GM18505 (cell line): ENCODE results near the gene HTATSF1.
A peak's percentile ranks its signal among the peaks of the same experiment; 100 is the strongest.

Experiments used
- ATAC-seq: cut with Tn5 transposase; IDR thresholded peaks from one replicate; pipeline ENCODE4 v1.9.1; 2021; ENCODE audit not compliant: unreplicated experiment
- POLR2A ChIP-seq: IDR thresholded peaks from 4 replicates; pipeline ENCODE4 v1.6.1; 2011; ENCODE audit warnings: borderline replicate concordance; ENCODE audit not compliant: insufficient read depth, insufficient read length; ENCODE audit errors: extremely low read depth

HTATSF1 gene

GRCh38 chrX:136475236-136475635 is 22.2 kb upstream of the HTATSF1 start:
- no peak for ATAC-seq
- TF ChIP-seq POLR2A: no peak

- no peak for TF ChIP-seq POLR2A
- no peak for ATAC-seq
Measured at GRCh38 chrX:136476501-136476900, 20.9 kb upstream of the HTATSF1 start.

- TF ChIP-seq POLR2A: no peak
- no peak for ATAC-seq
Measured at GRCh38 chrX:136477026-136477425, 20.4 kb upstream of the HTATSF1 start.

DNA sequence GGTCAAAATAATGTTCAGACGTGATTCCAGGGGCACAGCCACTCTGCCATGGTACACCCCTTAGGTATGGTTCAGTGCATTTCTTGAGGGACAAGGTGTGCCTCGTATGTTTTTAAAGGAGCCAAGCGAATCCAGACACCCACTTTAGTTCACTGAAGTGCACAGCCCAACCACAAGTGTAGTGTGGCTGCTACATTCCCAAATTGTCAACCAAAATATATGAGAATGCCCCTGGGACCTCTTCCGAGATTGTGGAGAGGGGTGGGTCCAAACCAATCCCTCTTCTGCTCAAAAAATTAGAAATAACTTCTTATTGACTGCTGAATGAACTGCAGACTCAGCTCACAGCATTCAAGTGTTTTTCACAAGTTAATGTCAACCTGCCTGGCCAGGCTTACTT is 17.0 kb upstream of the HTATSF1 start:
- ATAC-seq: no peak
- TF ChIP-seq POLR2A: no peak

DNA sequence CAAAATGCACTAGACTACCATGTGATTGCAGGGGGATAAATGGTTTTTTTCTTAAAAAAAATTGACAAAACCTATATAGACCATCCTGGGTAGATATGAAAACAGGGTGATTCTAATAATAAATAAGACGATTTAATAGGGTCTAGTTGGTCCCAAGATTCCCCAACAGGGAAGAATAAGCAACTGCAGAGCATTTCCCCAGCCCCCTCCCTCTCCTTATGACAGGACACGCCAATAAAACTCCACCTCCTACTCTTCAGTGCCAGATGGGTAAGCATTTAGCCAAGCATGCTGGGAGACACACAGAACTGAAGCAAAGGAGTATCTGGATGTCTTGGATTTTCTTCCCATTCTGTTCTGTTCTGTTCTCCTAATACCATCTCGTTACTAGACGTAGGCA is 9.7 kb upstream of the HTATSF1 start, which contains the start of gene BRS3:
Gene BRS3 (plus strand): TSS at position 301 of the 400 bp plus-strand sequence. CDS start 168 bp downstream, outside the sequence.
- no peak for TF ChIP-seq POLR2A

DNA sequence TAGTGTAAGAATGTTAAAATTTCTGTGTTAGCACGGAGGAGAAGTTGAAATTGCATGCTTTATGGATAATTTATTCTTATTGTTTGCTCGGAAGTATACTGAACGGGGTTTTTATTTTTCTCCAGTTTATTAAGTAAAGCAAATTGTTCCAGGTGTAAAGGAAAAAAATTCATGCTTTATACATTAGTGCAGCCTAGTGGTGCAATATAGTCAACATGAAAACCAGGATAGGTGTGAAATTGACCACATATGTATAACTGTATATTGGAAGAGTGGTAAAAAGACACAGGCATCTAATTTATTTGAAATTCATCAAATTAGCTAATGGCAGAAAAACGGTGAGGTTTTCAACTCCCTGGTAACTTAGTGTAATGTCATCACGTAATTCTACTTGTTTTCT is 8.7 kb upstream of the HTATSF1 start:
- TF ChIP-seq POLR2A: no peak
- ATAC-seq: no peak

More for the DNA sequence above, 9.7 kb upstream of the HTATSF1 start, which contains the start of gene BRS3:
- ATAC-seq: no peak

- no peak for TF ChIP-seq POLR2A
- ATAC-seq: no peak
Measured at GRCh38 chrX:136491832-136492231, 5.6 kb upstream of the HTATSF1 start.

- no peak for TF ChIP-seq POLR2A
- no peak for ATAC-seq
Measured at GRCh38 chrX:136493011-136493410, 4.4 kb upstream of the HTATSF1 start.

GRCh38 chrX:136495043-136495442 is 2.3 kb upstream of the HTATSF1 start:
- TF ChIP-seq POLR2A: no peak
- ATAC-seq: no peak

DNA sequence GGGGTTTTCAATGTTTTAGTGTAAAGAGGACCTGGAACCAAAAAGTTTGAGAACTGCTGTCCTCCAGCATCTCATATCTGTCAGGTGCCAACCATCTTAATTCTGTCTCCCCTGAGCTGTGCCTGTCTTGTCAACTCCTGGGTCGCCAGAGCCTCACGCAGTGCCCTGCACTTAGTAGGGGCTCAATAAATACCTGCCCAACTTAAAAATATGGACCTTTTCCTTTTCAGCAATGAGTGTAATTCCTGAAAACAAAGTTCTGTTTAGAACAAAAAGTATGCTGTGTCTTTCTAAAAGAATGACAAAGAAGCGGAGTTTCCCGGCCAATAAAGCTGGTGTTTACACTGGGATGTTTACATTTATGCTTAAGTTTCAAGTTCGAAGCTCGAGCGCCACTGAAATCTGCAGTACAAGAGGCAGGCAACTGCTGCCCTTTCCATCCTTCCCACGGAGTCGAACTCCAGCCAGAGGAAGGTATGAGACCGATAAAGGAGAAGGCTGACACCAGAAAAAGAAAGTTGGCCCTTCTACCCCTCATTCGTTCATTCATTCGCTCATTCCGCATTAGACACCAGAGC is 1.1 kb upstream of the HTATSF1 start:
- no peak for ATAC-seq
- no peak for TF ChIP-seq POLR2A

- TF ChIP-seq POLR2A: peak; percentile 60
- ATAC-seq: peak; percentile 80
Measured at GRCh38 chrX:136496764-136497555, 432 bp upstream of the HTATSF1 start.

DNA sequence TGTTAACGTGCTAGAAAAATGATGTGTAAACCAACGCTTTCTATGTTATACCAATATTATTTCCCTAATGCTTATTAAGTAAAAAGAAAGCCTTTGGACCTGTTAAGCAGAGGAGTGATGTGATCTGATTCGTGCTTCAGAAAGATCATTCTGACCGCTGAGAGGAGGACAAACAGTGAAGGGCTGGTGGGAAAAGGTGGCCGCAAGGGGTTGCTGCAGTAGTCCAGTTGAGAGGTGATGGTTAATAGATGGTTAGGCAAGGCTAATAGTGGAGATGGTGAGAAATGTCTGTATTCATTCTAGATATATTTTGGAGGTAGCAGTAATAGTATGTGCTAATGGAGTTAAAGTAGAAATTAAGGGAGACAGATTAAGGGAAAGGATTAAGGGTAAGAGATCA is 21.7 kb downstream of the HTATSF1 start:
- TF ChIP-seq POLR2A: no peak
- no peak for ATAC-seq

- no peak for ATAC-seq
- TF ChIP-seq POLR2A: no peak
Measured at GRCh38 chrX:136523770-136524169, 26.4 kb downstream of the HTATSF1 start.
